Thoracic aorta (tissue), 2 donors: ENCODE results near the gene NLRP2B. TPM values are rescaled to one million over a fixed set of nuclear protein-coding genes. Genes with fewer than 3 reads are reported as not detected.

Source experiments
- ATAC-seq: fragments of 150-250 bp; one replicate; pipeline ENCODE4 v1.8.0; 2017; ENCODE audit warnings: low read depth; ENCODE audit not compliant: insufficient number of reproducible peaks, low FRiP score
- DNase-seq: peaks from one replicate; pipeline ENCODE4 v3.0.0-alpha.2; 2020; ENCODE audit warnings: low spot score
- H3K27ac ChIP-seq, 2 donors: fragments of 200-600 bp; sonication (generic); 1 replicate in 1 of 2; 2 replicates in 1 of 2; pipeline ENCODE4 v1.5.1; 2016; ENCODE audit warnings: mild to moderate bottlenecking in 2 of 2, moderate library complexity in 2 of 2
- H3K27me3 ChIP-seq: fragments of 200-600 bp; sonication (generic); replicated peaks from 2 replicates; pipeline ENCODE4 v1.6.0; 2016; ENCODE audit warnings: mild to moderate bottlenecking; ENCODE audit not compliant: insufficient read depth
- H3K36me3 ChIP-seq: fragments of 200-600 bp; sonication (generic); one replicate; pipeline ENCODE4 v1.5.1; 2016
- H3K4me1 ChIP-seq, 2 donors: fragments of 200-600 bp; sonication (generic); 1 replicate in 1 of 2; 2 replicates in 1 of 2; pipeline versions ENCODE4 v1.5.1 to v1.6.0; 2016; ENCODE audit warnings: low read depth in 2 of 2, mild to moderate bottlenecking in 1 of 2; ENCODE audit not compliant: control insufficient read depth in 1 of 2
- H3K4me3 ChIP-seq: fragments of 200-600 bp; sonication (generic); 2 replicates; pipeline ENCODE4 v1.5.1; 2016; ENCODE audit warnings: mild to moderate bottlenecking
- H3K9me3 ChIP-seq: fragments of 200-600 bp; sonication (generic); 2 replicates; pipeline ENCODE4 v1.5.1; 2016
- CTCF ChIP-seq: fragments of 200-600 bp; sonication (generic); IDR thresholded peaks from one replicate; pipeline ENCODE4 v1.5.1; 2019; ENCODE audit warnings: antibody characterized with exemption
- total RNA-seq, 2 donors: library from RNA; depleted of rRNA; stranded (reverse); fragments of >200 nt; gene quantifications; one replicate each; pipeline versions ENCODE4 v1.1.0 to v1.2.3, GENCODE V29; 2016

Gene NLRP2B
- total RNA-seq, 2 donors from 2014 or later: 0.14 to 0.95 TPM

- DNase-seq: no peak
- H3K27ac ChIP-seq: no peak overlapping the region
- no peaks in the 10 kb centered on the region for H3K9me3 ChIP-seq
- no peaks in the 10 kb centered on the region for H3K27me3 ChIP-seq
- no peak for TF ChIP-seq CTCF
- no peaks in the 10 kb centered on the region for H3K36me3 ChIP-seq
- ATAC-seq: no peak
- H3K4me3 ChIP-seq: no peak overlapping the region
- H3K4me1 ChIP-seq: no peaks in the 10 kb centered on the region
These were observed 27.4 kb downstream of the NLRP2B start for GRCh38 chrX:57652705-57653104.

DNA sequence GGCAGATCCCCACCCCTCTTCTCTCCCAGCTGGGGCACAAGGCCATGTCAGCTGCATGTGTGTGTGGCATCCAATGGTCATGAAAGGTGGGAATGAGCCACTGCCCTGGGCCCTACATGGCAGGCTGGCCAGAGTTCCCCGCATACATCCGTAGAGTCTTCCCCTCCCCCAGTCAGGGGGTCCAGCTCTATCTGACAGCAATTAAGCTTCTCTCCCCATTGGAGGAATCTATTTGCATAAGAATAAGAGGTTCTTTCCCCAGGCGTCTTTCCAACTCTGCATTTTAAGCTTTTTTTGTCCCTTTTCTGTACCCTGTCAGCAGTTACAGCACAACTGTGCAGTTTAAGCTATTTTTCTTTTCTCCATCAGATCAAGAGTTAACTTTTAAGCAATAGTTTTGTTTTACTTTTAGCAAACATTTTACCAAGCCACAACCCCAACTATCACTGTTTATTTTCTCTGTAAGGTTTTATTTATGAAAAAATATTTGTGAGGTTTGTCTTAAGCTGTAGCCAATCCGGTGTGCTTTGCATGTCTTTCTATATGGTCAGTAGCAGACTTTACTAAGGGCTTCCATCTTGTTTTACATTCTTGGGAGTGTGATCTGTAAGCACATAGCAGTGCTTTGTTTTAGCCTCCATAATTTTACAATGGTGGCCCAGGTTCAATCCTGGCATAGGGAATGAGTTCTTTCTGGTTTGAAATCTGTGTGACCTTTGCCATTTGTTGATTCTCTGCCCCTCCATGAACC lies 28.7 kb downstream of the NLRP2B start:
- Histone ChIP-seq H3K9me3 (no peaks in the 10 kb centered on the region), H3K27me3 (no peaks in the 10 kb centered on the region), H3K27ac (no peak overlapping the region), H3K4me3 (no peak overlapping the region), H3K4me1 (no peaks in the 10 kb centered on the region), H3K36me3 (no peaks in the 10 kb centered on the region)
- no peak for TF ChIP-seq CTCF
- DNase-seq (no peak), ATAC-seq (no peak)

DNA sequence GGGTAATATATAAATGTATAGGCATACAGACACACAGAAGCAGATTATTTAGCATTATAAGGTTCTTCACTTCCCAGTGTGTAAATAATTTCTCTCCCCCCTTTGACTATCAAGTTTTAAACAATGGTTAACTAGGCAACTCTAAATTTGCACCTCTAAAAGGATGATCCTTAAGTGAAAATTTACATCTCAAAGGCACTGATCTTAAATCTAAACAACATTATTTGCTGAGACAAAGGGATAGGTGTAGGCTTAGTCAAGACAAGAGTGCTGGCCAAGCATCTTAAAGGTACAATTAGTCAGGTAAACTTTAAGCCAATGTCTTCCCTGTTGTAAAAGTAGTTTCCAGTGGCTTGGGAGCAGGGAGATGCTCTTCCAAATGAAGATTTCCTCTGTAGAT lies 33.0 kb downstream of the NLRP2B start:
- DNase-seq (no peak), ATAC-seq (no peak)
- H3K27me3 ChIP-seq: no peaks in the 10 kb centered on the region
- no peak overlapping the region for H3K4me3 ChIP-seq
- H3K4me1 ChIP-seq: no peaks in the 10 kb centered on the region
- TF ChIP-seq CTCF: no peak
- H3K9me3 ChIP-seq: no peaks in the 10 kb centered on the region
- H3K27ac ChIP-seq: no peak overlapping the region
- H3K36me3 ChIP-seq: no peaks in the 10 kb centered on the region

DNA sequence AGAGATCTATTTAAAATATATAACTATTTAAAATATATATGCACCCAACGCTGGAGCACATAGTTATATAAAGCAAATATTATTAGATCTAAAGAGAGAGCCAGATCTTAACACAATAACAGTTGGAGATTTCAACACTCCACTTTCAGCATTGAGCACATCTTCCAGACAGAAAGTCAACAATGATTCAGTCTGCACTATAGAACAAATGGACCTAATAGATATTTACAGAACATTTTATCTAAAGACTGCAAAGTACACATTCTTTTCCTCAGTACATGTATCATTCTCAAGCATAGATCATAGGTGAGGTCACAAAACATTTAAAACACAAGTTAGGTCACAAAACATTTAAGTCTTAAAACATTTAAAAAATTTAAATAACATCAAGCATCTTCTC lies 36.4 kb downstream of the NLRP2B start:
- H3K27ac ChIP-seq: no peak overlapping the region
- no peaks in the 10 kb centered on the region for H3K9me3 ChIP-seq
- no peaks in the 10 kb centered on the region for H3K27me3 ChIP-seq
- no peak overlapping the region for H3K4me3 ChIP-seq
- ATAC-seq (no peak), DNase-seq (no peak)
- no peaks in the 10 kb centered on the region for H3K36me3 ChIP-seq
- H3K4me1 ChIP-seq: no peaks in the 10 kb centered on the region
- no peak for TF ChIP-seq CTCF

DNA sequence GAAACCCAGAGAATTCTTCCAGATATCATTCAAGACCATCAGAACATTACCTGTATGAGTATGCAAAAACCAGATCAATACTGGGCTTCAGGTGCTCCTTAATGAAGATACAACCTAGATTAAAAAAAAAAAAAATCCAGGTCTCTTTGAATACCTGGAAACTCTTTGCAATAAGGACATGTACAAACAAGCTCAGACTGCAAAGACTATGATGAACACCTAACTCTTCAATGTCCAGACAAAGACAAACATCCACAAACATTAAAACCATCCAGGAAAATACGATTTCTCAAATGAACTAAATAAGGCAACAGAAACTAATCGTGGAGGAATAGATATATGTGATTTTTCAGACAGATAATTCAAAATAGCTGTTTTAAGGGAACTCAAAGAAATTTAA lies 38.7 kb downstream of the NLRP2B start:
- Histone ChIP-seq H3K9me3 (no peaks in the 10 kb centered on the region), H3K4me1 (no peaks in the 10 kb centered on the region), H3K27ac (no peak overlapping the region), H3K4me3 (no peak overlapping the region), H3K27me3 (no peaks in the 10 kb centered on the region), H3K36me3 (no peaks in the 10 kb centered on the region)
- no peak for DNase-seq
- ATAC-seq: no peak
- TF ChIP-seq CTCF: no peak
